HCT116 (cell line): ENCODE data around the gene VRK3. TPM values are rescaled to one million over a fixed set of nuclear protein-coding genes. Genes with fewer than 3 reads are reported as not detected.

Experiments
- ATAC-seq: fragments of 200-7000 bp; cut with Tn5 transposase; 2 replicates; pipeline ENCODE4 v1.9.1; 2020; ENCODE audit warnings: mild to moderate bottlenecking, moderate library complexity
- BruUV-seq: library from RNA; stranded (reverse); fragments of 400-500 nt; replicated peaks from 2 replicates; lab custom pipeline; 2021; lab: Mats Ljungman, UMichigan
- CTCF ChIA-PET: fragments of 300-600 bp; sonication (Branson Sonifier 250); formaldehyde crosslinking; loops from one replicate; lab custom pipeline; 2021; ENCODE audit warnings: antibody characterized with exemption; lab: Charles Lee
- POLR2A ChIA-PET: fragments of 300-600, 350-600 bp; sonication (Branson Sonifier 250); formaldehyde crosslinking; loops from one replicate; lab custom pipeline; 2021; ENCODE audit warnings: antibody characterized with exemption; lab: Charles Lee
- RAD21 ChIA-PET, 2 experiments: fragments of 300-600 bp; sonication (Branson Sonifier 250); formaldehyde crosslinking; loops; one replicate each; lab custom pipeline; 2023; ENCODE audit warnings: low total read pairs in 2 of 2; ENCODE audit not compliant: uncharacterized antibody in 2 of 2, unreplicated experiment in 2 of 2, low non-redundant PET in 1 of 2; lab: Charles Lee
- DNase-seq: peaks from one replicate; pipeline ENCODE4 v3.0.0-alpha.2; 2010; ENCODE audit warnings: low read depth, low spot score
- H2AFZ ChIP-seq: fragments of 200-600 bp; shearing (Covaris generic), sonication (generic); 2 replicates; pipeline ENCODE4 v1.6.1; 2017; ENCODE audit warnings: low read depth, mixed run types, mixed read lengths, antibody characterized with exemption, low read length; ENCODE audit not compliant: poor library complexity, severe bottlenecking
- H3K27ac ChIP-seq: 2 replicates; pipeline ENCODE4 v1.5.1; 2012; ENCODE audit warnings: low read depth, low read length
- H3K27me3 ChIP-seq: fragments of 200-600 bp; sonication (generic); 2 replicates; pipeline ENCODE4 v1.6.1; 2016; ENCODE audit warnings: mixed run types, low read length, mixed read lengths; ENCODE audit not compliant: insufficient read depth
- H3K36me3 ChIP-seq, 2 experiments: fragments of 200-500 bp in 1 of 2; fragments of 200-600 bp in 1 of 2; sonication (Bioruptor generic) in 1 of 2; sonication (generic) in 1 of 2; 2 replicates each; pipeline versions ENCODE4 v1.5.1 to v1.6.1; 2014 to 2016; ENCODE audit warnings: low read length in 2 of 2, inconsistent platforms in 1 of 2, mixed read lengths in 1 of 2, mixed run types in 1 of 2; ENCODE audit not compliant: insufficient read depth in 2 of 2, control insufficient read depth in 1 of 2
- H3K4me1 ChIP-seq, 2 experiments: fragments of 200-600 bp in 1 of 2; sonication (generic) in 1 of 2; 2 replicates each; pipeline versions ENCODE4 v1.5.1 to v1.6.1; 2012 to 2017; ENCODE audit warnings: low read length in 2 of 2, inconsistent platforms in 1 of 2, mild to moderate bottlenecking in 1 of 2, mixed read lengths in 1 of 2, mixed run types in 1 of 2, moderate library complexity in 1 of 2; ENCODE audit not compliant: insufficient read depth in 2 of 2, control insufficient read depth in 1 of 2
- H3K4me2 ChIP-seq: fragments of 200-600 bp; sonication (generic); 2 replicates; pipeline ENCODE4 v1.6.1; 2017; ENCODE audit warnings: mixed run types, low read length, mixed read lengths
- H3K4me3 ChIP-seq, 2 experiments: fragments of 200-600 bp in 1 of 2; sonication (generic) in 1 of 2; replicated peaks in 1 of 2; 2 replicates each; pipeline ENCODE4 v1.5.1; 2011 to 2016; ENCODE audit warnings: low read length in 2 of 2, control low read depth in 1 of 2, low read depth in 1 of 2, mild to moderate bottlenecking in 1 of 2, mixed read lengths in 1 of 2, mixed run types in 1 of 2
- H3K79me2 ChIP-seq: fragments of 200-600 bp; sonication (generic); 2 replicates; pipeline ENCODE4 v1.6.1; 2017; ENCODE audit warnings: mild to moderate bottlenecking, mixed run types, low read length, moderate library complexity, mixed read lengths; ENCODE audit not compliant: insufficient read depth
- H3K9ac ChIP-seq: fragments of 200-600 bp; sonication (generic); 2 replicates; pipeline ENCODE4 v1.6.1; 2016; ENCODE audit warnings: low read length, mixed read lengths
- H3K9me2 ChIP-seq: fragments of 200-600 bp; sonication (generic), shearing (Covaris generic); 2 replicates; pipeline ENCODE4 v1.6.1; 2017; ENCODE audit warnings: mixed run types, mild to moderate bottlenecking, moderate library complexity; ENCODE audit not compliant: insufficient read depth
- H3K9me3 ChIP-seq, 2 experiments: fragments of 200-500 bp in 1 of 2; fragments of 200-600 bp in 1 of 2; sonication (Bioruptor generic) in 1 of 2; sonication (generic) in 1 of 2; 2 replicates each; pipeline ENCODE4 v1.6.1; 2014 to 2017; ENCODE audit warnings: low read length in 2 of 2, mixed read lengths in 2 of 2, inconsistent platforms in 1 of 2, low read depth in 1 of 2, mild to moderate bottlenecking in 1 of 2, mixed run types in 1 of 2, moderate library complexity in 1 of 2; ENCODE audit not compliant: control insufficient read depth in 1 of 2, insufficient read depth in 1 of 2
- H4K20me1 ChIP-seq: fragments of 200-600 bp; sonication (generic), shearing (Covaris generic); 2 replicates; pipeline ENCODE4 v1.6.1; 2017; ENCODE audit warnings: mixed run types, mild to moderate bottlenecking, moderate library complexity; ENCODE audit not compliant: insufficient read depth
- CBX3 ChIP-seq: IDR thresholded peaks from 2 replicates; pipeline ENCODE4 v1.6.1; 2012; ENCODE audit warnings: low read depth
- EZH2 ChIP-seq: fragments of 200-600 bp; sonication (generic); IDR thresholded peaks from 2 replicates; pipeline ENCODE4 v1.6.1; 2017; ENCODE audit warnings: antibody characterized with exemption, mixed run types
- ZNF274 ChIP-seq: fragments of 200-500 bp; sonication (Bioruptor generic); IDR thresholded peaks from 2 replicates; pipeline ENCODE4 v1.6.1; 2014; ENCODE audit warnings: mild to moderate bottlenecking, low read depth, low read length, inconsistent platforms
- intact Hi-C: fragments of 100-400 bp; cut with micrococcal nuclease; formaldehyde crosslinking; loops from 2 replicates; pipeline ENCODE4 v1.10.0; 2022
- total RNA-seq: library from RNA; stranded (reverse); gene quantifications from one replicate; pipeline ENCODE4 v1.2.1, GENCODE V29; 2021; ENCODE audit not compliant: unreplicated experiment
- TF ChIP-seq, protein P1 (sequence below): IDR thresholded peaks from 2 replicates; pipeline ENCODE4 v1.6.1; 2012
- TF ChIP-seq, protein P2 (sequence below), 3 experiments: fragments of 200-600 bp in 1 of 3; sonication (generic) in 1 of 3; IDR thresholded peaks in 2 of 3; conservative IDR thresholded peaks in 1 of 3; 2 replicates each; pipeline ENCODE4 v1.5.1; 2012 to 2017; ENCODE audit warnings: low read depth in 2 of 3, low read length in 2 of 3, antibody characterized with exemption in 1 of 3, borderline replicate concordance in 1 of 3, control low read depth in 1 of 3, mild to moderate bottlenecking in 1 of 3, mixed read lengths in 1 of 3, mixed run types in 1 of 3, moderate library complexity in 1 of 3; ENCODE audit not compliant: insufficient read depth in 1 of 3

Gene VRK3
- total RNA-seq, 1 experiment from 2014 or later: 44.0 TPM

DNA sequence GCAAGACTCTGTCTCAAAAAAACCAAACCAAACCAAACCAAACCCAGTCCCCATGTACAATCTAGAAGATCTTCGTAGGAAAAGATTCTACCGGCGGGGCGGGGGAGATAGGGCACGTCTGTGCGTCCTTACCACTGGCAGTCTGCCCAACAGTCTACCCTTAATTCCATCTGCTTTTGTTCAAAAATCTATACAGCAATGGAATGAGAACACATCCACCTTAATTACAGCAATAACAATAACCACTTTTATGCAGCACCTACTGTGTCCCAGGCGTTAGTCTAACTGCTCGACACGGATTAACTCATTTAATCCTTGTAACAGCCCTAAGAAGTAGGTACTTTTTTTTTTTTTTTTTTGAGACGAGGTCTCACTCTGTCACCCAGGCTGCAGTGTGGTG is 98.7 kb downstream of the VRK3 start:
- Histone ChIP-seq H4K20me1 (peaks cover 7% of the 10 kb centered on the region; the same call in 1 of the 2 replicates), H3K4me1 (peaks cover 11 to 29% of the 10 kb centered on the region in 2 experiments; a peak in 3 of 4 replicates), H3K4me3 (no peak overlapping the region), H3K9me2 (no peaks in the 10 kb centered on the region), H3K9me3 (no peaks in the 10 kb centered on the region), H2AFZ (no peak overlapping the region), H3K27ac (no peak overlapping the region), H3K27me3 (no peaks in the 10 kb centered on the region), H3K36me3 (peaks cover 18 to 40% of the 10 kb centered on the region in 2 experiments), H3K4me2 (no peak overlapping the region), H3K9ac (no peak overlapping the region), H3K79me2 (peaks cover 85% of the 10 kb centered on the region)
- DNase-seq (no peak), ATAC-seq (no peak)
- TF ChIP-seq, protein P1, sequence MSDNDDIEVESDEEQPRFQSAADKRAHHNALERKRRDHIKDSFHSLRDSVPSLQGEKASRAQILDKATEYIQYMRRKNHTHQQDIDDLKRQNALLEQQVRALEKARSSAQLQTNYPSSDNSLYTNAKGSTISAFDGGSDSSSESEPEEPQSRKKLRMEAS: no peak
- TF ChIP-seq EZH2 (no peak), ZNF274 (no peak), CBX3 (no peak)
- TF ChIP-seq, protein P2, sequence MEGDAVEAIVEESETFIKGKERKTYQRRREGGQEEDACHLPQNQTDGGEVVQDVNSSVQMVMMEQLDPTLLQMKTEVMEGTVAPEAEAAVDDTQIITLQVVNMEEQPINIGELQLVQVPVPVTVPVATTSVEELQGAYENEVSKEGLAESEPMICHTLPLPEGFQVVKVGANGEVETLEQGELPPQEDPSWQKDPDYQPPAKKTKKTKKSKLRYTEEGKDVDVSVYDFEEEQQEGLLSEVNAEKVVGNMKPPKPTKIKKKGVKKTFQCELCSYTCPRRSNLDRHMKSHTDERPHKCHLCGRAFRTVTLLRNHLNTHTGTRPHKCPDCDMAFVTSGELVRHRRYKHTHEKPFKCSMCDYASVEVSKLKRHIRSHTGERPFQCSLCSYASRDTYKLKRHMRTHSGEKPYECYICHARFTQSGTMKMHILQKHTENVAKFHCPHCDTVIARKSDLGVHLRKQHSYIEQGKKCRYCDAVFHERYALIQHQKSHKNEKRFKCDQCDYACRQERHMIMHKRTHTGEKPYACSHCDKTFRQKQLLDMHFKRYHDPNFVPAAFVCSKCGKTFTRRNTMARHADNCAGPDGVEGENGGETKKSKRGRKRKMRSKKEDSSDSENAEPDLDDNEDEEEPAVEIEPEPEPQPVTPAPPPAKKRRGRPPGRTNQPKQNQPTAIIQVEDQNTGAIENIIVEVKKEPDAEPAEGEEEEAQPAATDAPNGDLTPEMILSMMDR (IDR thresholded peaks at IDR 0.05 in 2 of 3, conservative IDR thresholded peaks at IDR 0.05 in 1 of 3; ENCODE audit: borderline replicate concordance in 1 of 3, insufficient read depth in 1 of 3, low read depth in 2 of 3, low read length in 2 of 3): no peak
- CTCF ChIA-PET: no interaction called here
- intact Hi-C loops: no loop called here
- POLR2A ChIA-PET: no interaction called here
- no TSS peak for BruUV-seq
- RAD21 ChIA-PET: no interaction called here

Other genes starting within 250 kb of the VRK3 start
- gene FUZ, start 212.1 kb downstream of the VRK3 start, total RNA-seq: 1.1 TPM
- 77.7 TPM for gene MED25, start 207.1 kb downstream of the VRK3 start, total RNA-seq
- gene PTOV1, start 174.2 kb downstream of the VRK3 start, total RNA-seq: 236 TPM
- gene PNKP, start 157.8 kb downstream of the VRK3 start, total RNA-seq: 129 TPM
- gene AKT1S1, start 148.0 kb downstream of the VRK3 start, total RNA-seq: 70.6 TPM
- 32.9 TPM for gene TBC1D17, start 147.7 kb downstream of the VRK3 start, total RNA-seq
- 0.71 TPM for gene IL4I1, start 128.5 kb downstream of the VRK3 start, total RNA-seq
- 28.2 TPM for gene ATF5, start 96.2 kb downstream of the VRK3 start, total RNA-seq
- 85.2 TPM for gene NUP62, start 95.9 kb downstream of the VRK3 start, total RNA-seq
- gene SIGLEC11, start 64.2 kb downstream of the VRK3 start, total RNA-seq: not detected
- 19.8 TPM for gene ZNF473, start 633 bp upstream of the VRK3 start, total RNA-seq
- not detected for gene IZUMO2, start 137.9 kb upstream of the VRK3 start, total RNA-seq
- 60.1 TPM for gene MYH14, start 178.2 kb upstream of the VRK3 start, total RNA-seq